Kidney capillary endothelial cell (primary cell): ENCODE measurements around the gene SNAI1.
"Not testable (repeated sequence)": the region's sequence is repeated elsewhere in the genome, so short reads cannot be mapped to it uniquely, and the experiment has no call there.

Experiments
- DNase-seq: peaks from one replicate; pipeline ENCODE4 v3.0.0-alpha.2; 2018; ENCODE audit warnings: low spot score

The SNAI1 gene

GRCh38 chr20:49964964-49965780 lies 17.6 kb upstream of the SNAI1 start:
- DNase-seq = peak; percentile 46

GRCh38 chr20:49965781-49966305 lies 16.9 kb upstream of the SNAI1 start:
- DNase-seq = no peak

GRCh38 chr20:49966861-49967260 lies 15.9 kb upstream of the SNAI1 start:
- no peak for DNase-seq

- DNase-seq = no peak
Observed at GRCh38 chr20:49969234-49969633, 13.5 kb upstream of the SNAI1 start.

GRCh38 chr20:49969946-49970345 lies 12.8 kb upstream of the SNAI1 start:
- no peak for DNase-seq

- DNase-seq = no peak
Observed at GRCh38 chr20:49970498-49970897, 12.3 kb upstream of the SNAI1 start.

GRCh38 chr20:49973981-49974380 lies 8.8 kb upstream of the SNAI1 start:
- DNase-seq = no peak

GRCh38 chr20:49976542-49976941 lies 6.2 kb upstream of the SNAI1 start:
- peak; percentile 63 for DNase-seq

- not testable (repeated sequence) for DNase-seq
Observed at GRCh38 chr20:49977740-49978139, 5.0 kb upstream of the SNAI1 start.

GRCh38 chr20:49978685-49979029 lies 4.1 kb upstream of the SNAI1 start:
- DNase-seq = no peak

GRCh38 chr20:49979030-49979832 lies 3.5 kb upstream of the SNAI1 start:
- peak; percentile 57 for DNase-seq

- no peak for DNase-seq
Observed at GRCh38 chr20:49980140-49981008, 2.4 kb upstream of the SNAI1 start.

GRCh38 chr20:49981218-49982071 lies 1.3 kb upstream of the SNAI1 start:
- no peak for DNase-seq

- no peak for DNase-seq
Observed at GRCh38 chr20:49982072-49982345, 771 bp upstream of the SNAI1 start.

- peak; percentile 18 for DNase-seq
Observed at GRCh38 chr20:49983123-49983847, 505 bp downstream of the SNAI1 start.

GRCh38 chr20:49983848-49984408 lies 1.1 kb downstream of the SNAI1 start:
- DNase-seq = no peak

GRCh38 chr20:49984426-49985153 lies 1.8 kb downstream of the SNAI1 start:
- no peak for DNase-seq

- DNase-seq = no peak
Observed at GRCh38 chr20:49985157-49985556, 2.4 kb downstream of the SNAI1 start.

- DNase-seq = no peak
Observed at GRCh38 chr20:49985617-49986016, 2.8 kb downstream of the SNAI1 start.

GRCh38 chr20:49986049-49986448 lies 3.3 kb downstream of the SNAI1 start:
- peak; percentile 30 for DNase-seq
